GM19351 (cell line): ENCODE measurements around the gene KIF1A.
"Not testable (repeated sequence)": the region's sequence is repeated elsewhere in the genome, so short reads cannot be mapped to it uniquely, and the experiment has no call there.

Experiments
- ATAC-seq: cut with Tn5 transposase; IDR thresholded peaks from one replicate; pipeline ENCODE4 v1.9.1; 2021; ENCODE audit warnings: mild to moderate bottlenecking, moderate library complexity; ENCODE audit not compliant: unreplicated experiment

The KIF1A gene

GRCh38 chr2:240704651-240705050 is 115.4 kb downstream of the KIF1A start:
- ATAC-seq, result no peak

- ATAC-seq, result no peak
Observed at GRCh38 chr2:240703417-240704341, 116.3 kb downstream of the KIF1A start.

GRCh38 chr2:240702640-240703011 is 117.4 kb downstream of the KIF1A start:
- no peak for ATAC-seq

GRCh38 chr2:240701736-240702639 is 118.0 kb downstream of the KIF1A start:
- ATAC-seq, result no peak

- no peak for ATAC-seq
Observed at GRCh38 chr2:240701091-240701735, 118.8 kb downstream of the KIF1A start.

GRCh38 chr2:240700616-240701015 is 119.4 kb downstream of the KIF1A start:
- ATAC-seq, result not testable (repeated sequence)

- not testable (repeated sequence) for ATAC-seq
Observed at GRCh38 chr2:240699835-240700234, 120.2 kb downstream of the KIF1A start.

GRCh38 chr2:240698852-240699561 is 121.0 kb downstream of the KIF1A start:
- not testable (repeated sequence) for ATAC-seq

- ATAC-seq, result not testable (repeated sequence)
Observed at GRCh38 chr2:240696469-240696868, 123.5 kb downstream of the KIF1A start.

- ATAC-seq, result not testable (repeated sequence)
Observed at GRCh38 chr2:240695593-240695992, 124.4 kb downstream of the KIF1A start.

- ATAC-seq, result not testable (repeated sequence)
Observed at GRCh38 chr2:240694304-240694703, 125.7 kb downstream of the KIF1A start.

GRCh38 chr2:240692583-240693561 is 127.1 kb downstream of the KIF1A start:
- not testable (repeated sequence) for ATAC-seq

- not testable (repeated sequence) for ATAC-seq
Observed at GRCh38 chr2:240691631-240692420, 128.2 kb downstream of the KIF1A start, which contains the start of gene AQP12A. TSS of gene AQP12A (plus strand) at chr2:240691866. CDS start at chr2:240691914, 48 bp downstream.

GRCh38 chr2:240691075-240691427 is 129.0 kb downstream of the KIF1A start:
- ATAC-seq, result not testable (repeated sequence)

- ATAC-seq, result not testable (repeated sequence)
Observed at GRCh38 chr2:240690421-240691074, 129.5 kb downstream of the KIF1A start.

- no peak for ATAC-seq
Observed at GRCh38 chr2:240689975-240690374, 130.0 kb downstream of the KIF1A start.

- ATAC-seq, result no peak
Observed at GRCh38 chr2:240688553-240688919, 131.5 kb downstream of the KIF1A start.
